GM18861 (cell line): ENCODE results near the gene COA8.
A peak's percentile ranks its signal among the peaks of the same experiment; 100 is the strongest.

ENCODE experiments used
- ATAC-seq: cut with Tn5 transposase; IDR thresholded peaks from one replicate; pipeline ENCODE4 v1.9.1; 2021; ENCODE audit not compliant: unreplicated experiment

COA8 gene

DNA sequence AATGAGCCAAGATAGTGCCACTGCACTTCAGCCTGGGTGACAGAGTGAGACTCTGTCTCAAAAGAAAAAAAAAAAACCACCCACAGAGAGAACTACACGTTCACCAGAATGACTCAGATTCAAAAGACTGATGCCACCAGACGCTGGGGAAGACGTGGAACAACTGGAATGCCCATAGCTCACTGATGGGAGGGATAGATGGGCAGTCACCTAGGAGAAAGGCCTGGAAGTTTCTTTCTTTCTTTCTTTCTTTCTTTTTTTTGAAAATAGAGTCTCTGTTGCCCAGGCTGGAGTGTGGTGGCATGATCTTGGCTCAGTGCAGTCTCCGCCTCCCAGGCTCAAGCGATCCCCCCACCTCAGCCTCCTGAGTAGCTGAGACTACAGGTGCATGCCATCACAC is 56.3 kb downstream of the COA8 start:
- no peak for ATAC-seq

DNA sequence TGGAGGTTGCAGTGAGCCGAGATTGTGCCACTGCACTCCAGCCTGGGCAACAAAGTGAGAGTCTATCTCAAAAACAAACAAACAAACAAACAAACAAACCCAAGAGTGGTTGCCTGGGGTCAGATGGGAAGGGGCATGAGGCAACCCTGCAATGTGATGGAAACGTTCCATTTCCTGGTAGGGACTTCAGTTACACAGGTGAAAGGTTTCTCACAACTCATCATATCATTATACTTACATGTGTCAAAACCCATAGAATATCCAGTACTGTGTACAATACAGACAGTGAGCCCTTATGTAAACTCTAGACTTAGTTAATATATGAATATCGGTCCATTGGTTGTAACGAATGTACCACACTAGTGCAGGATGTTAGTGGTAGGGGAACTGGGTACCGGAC is 59.1 kb downstream of the COA8 start:
- ATAC-seq, result no peak

DNA sequence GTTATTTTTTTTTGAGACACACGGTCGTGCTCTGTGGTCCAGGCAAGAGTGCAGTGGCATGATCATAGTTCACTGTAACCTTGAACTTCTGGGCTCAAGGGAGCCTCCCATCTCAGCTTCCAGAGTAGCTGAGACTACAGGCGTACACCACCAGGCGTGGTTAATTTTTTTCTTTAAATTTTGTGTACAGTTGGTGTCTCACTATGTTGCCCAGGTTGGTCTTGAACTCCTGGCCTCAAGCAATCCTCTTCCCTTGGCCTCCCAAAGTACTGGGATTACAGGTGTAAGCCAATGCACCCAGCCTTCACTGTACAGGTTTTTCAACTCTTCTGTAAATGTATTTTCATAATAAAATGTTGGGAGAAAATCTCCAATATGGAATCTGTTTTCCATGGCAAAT is 60.5 kb downstream of the COA8 start:
- no peak for ATAC-seq

DNA sequence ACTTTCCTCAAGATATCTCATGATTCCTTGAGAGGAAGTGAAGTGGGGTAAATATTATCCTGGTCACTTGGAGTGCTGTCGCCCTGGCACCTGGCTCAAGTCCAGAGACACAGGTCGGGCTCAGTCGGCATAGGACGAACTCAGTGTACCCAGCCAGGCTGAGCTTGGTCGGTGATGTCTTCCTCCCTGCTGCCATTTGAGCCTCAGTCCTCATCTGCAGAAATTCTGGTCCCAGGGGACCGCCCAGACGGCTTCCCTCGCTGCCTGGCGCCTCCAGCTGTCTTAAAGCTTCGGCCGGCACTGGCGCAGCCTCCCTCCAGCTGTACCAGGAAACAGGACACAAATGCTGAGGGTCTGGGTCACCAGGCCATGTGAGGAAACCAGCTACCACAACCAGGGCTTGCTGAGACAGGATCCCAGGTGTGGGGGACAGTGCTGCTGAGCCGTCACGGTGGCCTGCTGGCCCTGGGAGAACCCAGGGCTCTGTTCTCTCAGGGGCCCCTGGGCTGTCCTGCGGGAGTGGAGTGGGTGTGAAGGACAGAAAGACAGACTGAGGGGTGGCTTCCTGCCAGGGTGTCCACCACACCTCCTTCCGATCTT is 61.2 kb downstream of the COA8 start:
- no peak for ATAC-seq

DNA sequence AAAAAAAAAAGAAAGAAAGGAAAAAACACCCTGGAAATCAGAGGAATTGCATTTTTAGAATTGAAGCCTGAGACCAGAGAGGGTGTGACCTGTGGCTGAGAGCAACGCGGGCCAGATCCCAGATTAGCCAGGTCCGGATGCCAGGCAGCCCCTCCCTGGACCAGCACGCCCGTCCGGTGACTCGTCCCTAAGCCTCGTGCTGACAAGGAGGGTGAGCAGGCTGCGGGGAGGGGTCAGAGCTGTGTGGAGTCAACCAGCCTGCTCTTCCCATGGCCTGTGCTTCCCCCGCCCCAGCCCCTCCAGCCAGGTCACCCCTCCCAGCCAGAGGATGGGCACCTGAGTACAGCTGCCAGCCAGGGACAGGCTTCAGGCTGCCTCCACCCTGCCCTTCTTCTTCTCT is 62.1 kb downstream of the COA8 start:
- no peak for ATAC-seq

DNA sequence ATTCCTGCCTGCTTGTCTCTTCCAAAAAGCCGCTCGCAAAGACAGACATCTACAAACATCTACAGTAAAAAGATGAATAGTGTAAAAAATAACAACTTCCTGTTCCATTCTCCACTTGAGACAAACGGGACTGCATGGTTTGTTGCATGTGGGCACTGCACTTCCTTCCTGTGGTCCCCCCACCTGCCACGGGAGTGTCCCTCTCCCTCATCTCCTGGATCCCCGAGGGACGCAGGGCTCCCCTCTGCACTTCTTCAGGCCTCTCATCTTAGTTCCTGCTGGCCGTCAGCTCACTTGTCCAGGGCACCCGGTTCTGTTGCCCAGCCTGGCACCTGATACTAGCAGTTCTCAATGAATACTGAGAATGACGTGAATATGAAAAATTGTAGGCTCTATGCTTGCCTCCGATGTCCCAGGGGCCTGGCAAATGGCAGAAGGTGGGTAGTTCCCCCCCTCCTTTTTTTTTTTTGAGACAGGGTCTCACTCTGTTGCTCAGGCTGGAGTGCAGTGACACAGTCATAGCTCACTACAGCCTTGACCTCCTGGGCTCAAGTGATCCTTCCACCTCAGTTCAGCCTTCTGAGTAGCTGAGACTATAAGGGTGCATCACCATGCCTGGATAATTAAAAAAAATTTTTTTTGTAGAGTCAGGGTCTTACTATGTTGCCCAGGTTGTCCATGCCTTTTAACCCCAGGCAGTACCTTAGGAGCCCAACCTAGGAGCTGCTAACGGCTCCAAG is 62.8 kb downstream of the COA8 start:
- ATAC-seq, result no peak

DNA sequence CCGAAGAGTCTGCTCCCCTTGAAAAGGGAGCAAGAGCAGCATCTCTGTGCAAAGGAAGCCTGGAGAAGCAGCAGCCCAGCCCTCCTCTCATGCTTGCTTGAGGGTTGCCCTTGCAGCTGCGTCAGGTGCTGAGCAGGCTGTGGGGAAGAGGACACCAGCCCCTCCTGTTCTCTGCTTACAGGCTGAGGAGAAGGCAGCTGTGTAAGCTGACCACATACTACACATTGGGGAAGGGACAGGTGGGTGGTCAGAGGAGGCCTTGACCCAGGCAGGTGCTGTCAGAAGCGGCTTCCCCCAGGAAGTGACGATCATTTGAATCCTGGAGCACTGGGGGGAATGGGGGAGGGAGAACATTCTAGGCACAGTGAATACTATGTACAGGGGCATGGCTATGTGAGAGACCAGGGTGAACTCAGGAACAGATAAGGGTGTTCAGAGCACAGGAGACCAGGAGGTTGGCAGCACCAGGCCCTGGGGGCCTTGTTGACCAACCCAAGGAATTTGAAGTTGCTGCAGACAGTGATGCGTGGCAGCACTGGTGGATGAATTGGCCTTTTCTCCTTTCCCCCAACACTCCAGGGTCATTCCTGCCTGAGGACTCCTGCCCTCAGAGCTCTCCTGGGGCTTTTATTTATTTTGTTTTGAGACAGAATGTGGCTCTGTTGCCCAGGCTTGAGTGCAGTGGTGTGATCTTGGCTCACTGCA is 63.5 kb downstream of the COA8 start:
- no peak for ATAC-seq

DNA sequence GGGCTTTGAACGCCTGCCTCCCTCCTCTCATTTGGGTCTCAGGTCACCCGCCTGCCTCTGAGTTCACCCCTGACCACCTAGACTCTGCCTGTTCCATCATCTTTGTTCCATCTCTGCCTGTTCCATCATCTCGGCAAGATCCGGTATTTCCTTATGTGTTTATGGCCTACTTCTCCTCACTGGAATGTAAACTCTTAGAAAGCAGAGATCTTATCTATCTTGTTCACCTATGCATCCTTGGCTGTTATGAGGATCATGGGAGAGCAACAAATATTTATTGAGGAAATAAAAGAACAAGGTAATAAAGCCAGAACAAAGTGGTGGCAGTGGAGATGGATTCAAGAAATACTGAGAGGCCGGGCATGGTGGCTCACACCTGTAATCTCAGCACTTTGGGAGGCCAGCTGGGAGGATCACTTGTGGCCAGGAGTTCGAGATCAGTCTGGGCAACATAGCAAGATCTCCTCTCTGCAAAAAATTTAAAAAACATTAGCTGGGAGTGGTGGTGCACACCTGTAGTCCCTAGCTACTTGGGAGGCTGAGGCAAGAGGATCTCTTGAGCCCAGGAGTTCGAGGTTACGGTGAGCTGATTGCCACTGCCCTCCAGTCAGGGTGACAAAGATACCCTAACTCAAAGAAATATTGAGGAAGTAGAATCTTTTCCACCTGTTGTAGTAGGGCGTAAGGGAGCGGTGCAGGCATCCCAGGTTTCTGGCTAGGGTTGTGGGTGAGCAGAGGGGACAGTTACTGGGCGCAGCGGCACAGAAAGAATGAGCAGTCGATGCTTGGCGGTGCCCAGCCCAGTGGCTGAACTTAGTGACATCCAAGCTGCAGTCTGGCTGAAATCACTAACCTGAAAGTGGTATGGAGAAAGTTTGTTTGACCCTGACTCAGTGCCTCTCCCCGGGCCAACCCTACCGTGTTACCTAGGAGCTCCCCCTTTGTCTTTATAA is 64.6 kb downstream of the COA8 start:
- no peak for ATAC-seq

DNA sequence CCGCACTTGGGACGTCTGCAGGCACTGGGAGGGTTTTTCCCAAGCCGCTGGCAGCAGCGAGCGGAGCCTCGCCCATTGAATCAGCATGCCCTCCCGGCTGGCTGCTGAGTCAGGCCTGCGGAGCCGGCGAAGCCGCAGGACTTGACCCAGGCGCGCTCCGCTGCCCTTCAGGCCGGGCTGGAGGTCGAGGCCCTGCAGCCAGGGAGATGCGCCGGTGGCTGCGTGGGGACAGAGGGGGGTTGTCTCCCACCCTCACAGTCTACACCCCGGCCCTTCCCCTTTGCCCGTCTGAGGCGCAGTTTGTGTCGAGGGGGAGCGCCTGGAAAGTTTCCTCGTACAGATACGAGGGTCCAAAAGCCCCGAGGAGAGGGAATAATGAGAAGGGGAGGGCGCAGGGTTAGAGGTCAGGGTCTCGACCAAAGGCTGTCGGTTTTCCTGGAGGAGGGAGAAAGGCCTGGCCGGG is 65.5 kb downstream of the COA8 start:
- no peak for ATAC-seq

DNA sequence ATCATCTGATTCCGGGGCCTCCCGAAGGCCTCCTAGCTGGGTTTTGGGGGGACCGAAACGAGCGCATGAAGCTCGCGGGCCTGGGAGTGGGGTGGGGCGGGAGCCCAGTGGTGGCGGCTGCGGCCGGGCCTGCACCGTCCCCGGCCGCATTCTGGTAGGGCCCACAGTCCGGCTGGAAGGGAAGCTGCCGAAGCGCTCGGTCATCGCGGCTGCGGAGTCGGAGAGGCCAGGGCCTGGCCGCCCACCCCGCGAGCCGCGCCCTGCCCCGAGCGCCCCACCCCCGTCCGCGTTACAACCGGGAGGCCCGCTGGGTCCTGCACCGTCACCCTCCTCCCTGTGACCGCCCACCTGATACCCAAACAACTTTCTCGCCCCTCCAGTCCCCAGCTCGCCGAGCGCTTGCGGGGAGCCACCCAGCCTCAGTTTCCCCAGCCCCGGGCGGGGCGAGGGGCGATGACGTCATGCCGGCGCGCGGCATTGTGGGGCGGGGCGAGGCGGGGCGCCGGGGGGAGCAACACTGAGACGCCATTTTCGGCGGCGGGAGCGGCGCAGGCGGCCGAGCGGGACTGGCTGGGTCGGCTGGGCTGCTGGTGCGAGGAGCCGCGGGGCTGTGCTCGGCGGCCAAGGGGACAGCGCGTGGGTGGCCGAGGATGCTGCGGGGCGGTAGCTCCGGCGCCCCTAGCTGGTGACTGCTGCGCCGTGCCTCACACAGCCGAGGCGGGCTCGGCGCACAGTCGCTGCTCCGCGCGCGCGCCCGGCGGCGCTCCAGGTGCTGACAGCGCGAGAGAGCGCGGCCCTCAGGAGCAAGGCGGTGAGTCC is 66.1 kb downstream of the COA8 start, which contains the start of gene KLC1:
Gene KLC1, plus strand, starts transcription at position 528 of the 819 bp plus-strand sequence. CDS start 25,354 bp downstream, outside the sequence.
- ATAC-seq, result peak; percentile 44

DNA sequence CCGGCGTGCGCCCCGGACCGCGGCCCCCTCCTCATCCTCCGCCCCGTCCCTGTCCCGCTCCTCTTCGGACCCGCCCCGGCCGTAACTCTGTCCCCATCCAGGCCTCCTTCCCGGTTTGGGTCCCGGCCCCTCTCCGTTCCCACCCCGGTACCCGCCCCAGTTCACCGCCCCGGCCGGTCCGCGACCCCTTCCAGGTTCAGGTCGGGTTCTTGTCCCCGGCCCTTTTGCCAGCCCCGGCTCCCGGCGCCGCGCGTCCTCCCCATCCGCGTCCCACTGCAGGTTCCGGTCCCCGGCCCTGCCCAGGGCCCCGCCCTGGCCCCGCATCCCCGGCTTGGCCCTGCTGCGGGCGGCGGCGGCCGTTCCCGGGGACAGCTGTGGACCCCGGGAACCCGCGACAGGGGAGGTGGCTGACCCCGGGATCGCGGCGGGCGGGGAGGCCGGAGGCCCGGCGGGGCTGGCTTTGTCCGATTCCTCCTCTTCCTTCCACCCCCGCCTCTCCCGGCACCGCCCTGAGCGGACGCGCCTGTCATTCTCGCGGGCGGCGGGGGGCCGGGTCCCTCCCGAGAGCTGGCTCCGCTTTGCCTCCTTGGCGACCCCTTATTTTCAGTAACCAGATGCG is 66.9 kb downstream of the COA8 start:
- no peak for ATAC-seq

DNA sequence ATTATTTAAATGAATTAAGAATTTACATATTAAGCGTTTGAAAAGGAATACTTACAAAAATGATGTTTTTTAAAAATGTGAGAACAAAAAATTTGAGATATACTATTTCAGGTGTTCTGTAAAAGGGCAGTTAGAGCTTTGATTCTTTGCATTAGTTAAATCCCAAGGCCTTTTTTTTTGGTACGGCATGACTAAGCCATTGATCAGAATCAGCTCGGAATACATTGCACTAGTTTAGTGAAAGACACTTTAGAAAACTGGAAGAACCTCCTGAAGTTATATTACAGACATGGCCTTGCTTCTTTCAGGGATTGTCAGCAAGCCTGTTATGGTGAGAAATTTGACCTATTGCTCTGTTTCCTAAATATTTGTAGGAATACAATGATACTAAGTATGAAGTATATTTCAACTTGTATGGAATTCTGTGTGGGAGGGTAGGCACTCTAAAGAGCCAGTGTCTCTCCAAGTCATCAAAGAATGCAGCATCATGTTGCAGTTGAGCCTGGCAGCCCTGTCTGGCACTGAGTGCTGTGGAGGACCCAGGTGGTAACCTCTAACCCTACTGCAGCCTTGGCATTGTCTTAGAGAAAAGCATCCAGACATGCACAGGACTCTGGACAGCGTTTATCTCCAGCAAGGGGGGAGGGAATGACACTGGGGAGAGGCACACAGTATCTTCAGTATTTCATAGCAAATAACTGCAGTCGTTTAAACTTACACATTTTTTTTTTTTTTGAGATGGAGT is 67.8 kb downstream of the COA8 start:
- no peak for ATAC-seq

DNA sequence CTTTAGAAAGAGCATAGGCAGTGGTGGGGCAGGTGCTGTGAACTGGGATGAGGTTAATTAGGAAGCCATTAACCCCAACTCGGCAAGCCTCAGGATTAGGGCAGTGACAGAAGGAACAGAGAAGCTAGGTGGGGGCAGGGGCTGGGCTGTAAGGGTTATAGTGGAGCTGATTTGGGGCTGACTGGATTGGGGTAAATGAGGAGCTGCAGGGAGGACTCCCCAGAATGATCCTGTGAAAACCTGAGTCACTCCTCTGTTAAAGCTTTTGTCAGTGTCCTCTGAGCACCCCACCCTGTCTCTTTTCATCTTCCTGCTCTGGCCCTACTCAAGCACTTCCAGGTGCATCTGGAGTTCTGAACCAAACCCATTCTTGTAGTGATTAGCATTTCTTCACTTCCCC is 70.6 kb downstream of the COA8 start:
- no peak for ATAC-seq

DNA sequence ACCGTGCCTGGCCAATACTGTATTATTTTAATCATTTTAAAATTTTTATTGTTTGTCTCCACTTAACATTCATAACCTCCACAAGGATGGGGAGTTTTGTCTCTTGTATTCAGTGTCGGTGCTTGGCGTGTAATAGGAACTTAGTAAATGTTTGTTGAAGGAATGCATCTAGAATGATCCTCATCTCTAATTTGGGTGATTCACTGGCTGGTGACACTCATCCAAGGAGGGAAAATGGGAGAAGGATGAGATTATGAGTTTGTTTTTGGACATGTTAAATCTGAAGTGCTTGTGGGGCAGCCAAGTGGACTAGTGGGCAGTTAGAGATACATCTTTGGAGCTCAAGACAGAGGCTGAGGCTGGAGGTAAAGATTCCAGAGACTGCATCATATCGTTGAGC is 71.4 kb downstream of the COA8 start:
- no peak for ATAC-seq

DNA sequence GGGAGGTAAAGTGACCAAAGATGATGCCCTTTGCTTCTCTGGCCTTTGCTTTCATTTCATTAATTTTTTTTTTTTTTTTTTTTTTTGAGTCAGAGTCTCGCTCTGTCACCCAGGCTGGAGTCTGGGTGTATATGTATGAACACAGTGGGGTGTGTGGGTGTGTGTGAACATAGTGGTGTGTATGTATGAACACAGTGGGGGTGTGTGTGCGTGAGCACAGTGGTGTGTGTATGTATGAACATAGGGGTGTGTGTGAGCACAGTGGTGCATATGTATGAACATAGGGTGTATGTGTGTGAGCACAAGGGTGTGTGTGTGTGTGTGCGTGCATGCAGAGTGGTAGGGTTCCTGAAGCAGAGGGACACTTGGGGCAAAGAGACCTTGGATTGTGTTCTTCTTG is 75.8 kb downstream of the COA8 start:
- no peak for ATAC-seq
